ENCODE measurements around the gene GPATCH1. TPM values are rescaled to one million over a fixed set of nuclear protein-coding genes. Genes with fewer than 3 reads are reported as not detected.

GPATCH1 gene
- total and polyA plus RNA-seq, 2 of the 13 experiments (the other 11 are each of a cell fraction or from before 2014, with no cell fraction given), result 6.8 to 6.9 TPM

GRCh38 chr19:33064792-33065550 lies 16.0 kb upstream of the GPATCH1 start, which contains the start of gene RHPN2 (continued):
- TF ChIP-seq ZNF577 (CRISPR knock-in tag; IDR thresholded peaks at IDR 0.05; ENCODE audit: borderline replicate concordance, low read depth) (no peak), MXI1 (IDR thresholded peaks at IDR 0.05; ENCODE audit: borderline replicate concordance, low read depth, low read length) (peak; percentile 13; the same call in 1 of the 3 replicates), KDM1A (CRISPR knock-in tag; IDR thresholded peaks at IDR 0.05) (no peak), REPIN1 (CRISPR knock-in tag; IDR thresholded peaks at IDR 0.05; ENCODE audit: borderline replicate concordance, low read depth) (no peak), CREB3 (CRISPR knock-in tag; IDR thresholded peaks at IDR 0.05) (no peak), TEF (CRISPR knock-in tag; IDR thresholded peaks at IDR 0.05) (no peak), ZNF775 (CRISPR knock-in tag; IDR thresholded peaks at IDR 0.05; ENCODE audit: borderline replicate concordance) (no peak), SP5 (CRISPR knock-in tag; IDR thresholded peaks at IDR 0.05; ENCODE audit: borderline replicate concordance, low read depth) (no peak; the same call in 1 of the 2 replicates), NFIC (IDR thresholded peaks at IDR 0.05; ENCODE audit: low read length) (no peak), ZNF740 (CRISPR knock-in tag; IDR thresholded peaks at IDR 0.05) (no peak), ZNF414 (CRISPR knock-in tag; IDR thresholded peaks at IDR 0.05) (no peak), ZNF770 (CRISPR knock-in tag; IDR thresholded peaks at IDR 0.05) (peak; percentile 36; the same call in 1 of the 2 replicates), ZMYM4 (CRISPR knock-in tag; IDR thresholded peaks at IDR 0.05) (no peak), ARNTL (CRISPR knock-in tag; IDR thresholded peaks at IDR 0.05) (no peak), CEBPG (CRISPR knock-in tag; IDR thresholded peaks at IDR 0.05) (no peak), FOXK1 (CRISPR knock-in tag; IDR thresholded peaks at IDR 0.05; ENCODE audit: borderline replicate concordance, low read depth) (no peak), ETS1 (CRISPR knock-in tag; IDR thresholded peaks at IDR 0.05) (no peak), CREM (IDR thresholded peaks at IDR 0.05) (no peak), CREM (CRISPR knock-in tag; IDR thresholded peaks at IDR 0.05) (no peak), HHEX (CRISPR knock-in tag; IDR thresholded peaks at IDR 0.05) (no peak), ZFAT (CRISPR knock-in tag; conservative IDR thresholded peaks at IDR 0.05) (no peak), PRMT3 (CRISPR knock-in tag; IDR thresholded peaks at IDR 0.05; ENCODE audit: borderline replicate concordance, low read depth) (no peak), KDM3A (CRISPR knock-in tag; IDR thresholded peaks at IDR 0.05; ENCODE audit: low read depth) (no peak), KDM5A (IDR thresholded peaks at IDR 0.05; ENCODE audit: borderline replicate concordance, low read length) (no peak)
